Stomach (tissue), 9 donors: ENCODE data around the gene ARHGAP15. TPM values are rescaled to one million over a fixed set of nuclear protein-coding genes. Genes with fewer than 3 reads are reported as not detected.

Experiments
- DNase-seq, 2 donors: peaks; one replicate each; pipeline versions ENCODE4 v3.0.0 to v3.0.0-alpha.2; 2013 to 2019
- H3K27ac ChIP-seq, 5 donors: fragments of 200-600 bp in 4 of 5; sonication (generic) in 4 of 5; one replicate each; pipeline ENCODE4 v1.5.1; 2013 to 2019; ENCODE audit warnings: mild to moderate bottlenecking in 1 of 5, moderate library complexity in 1 of 5
- H3K27me3 ChIP-seq, 3 donors: fragments of 200-600 bp; sonication (generic); one replicate each; pipeline ENCODE4 v1.5.1; 2017 to 2019; ENCODE audit warnings: mixed run types in 1 of 3
- H3K36me3 ChIP-seq, 4 donors: fragments of 200-600 bp; sonication (generic); 1 replicate in 3 of 4; 2 replicates in 1 of 4; pipeline ENCODE4 v1.5.1; 2016 to 2019
- H3K4me1 ChIP-seq, 4 donors: fragments of 200-600 bp; sonication (generic); one replicate each; pipeline ENCODE4 v1.5.1; 2016 to 2019
- H3K4me3 ChIP-seq, 4 donors: fragments of 200-600 bp; sonication (generic) in 3 of 4; one replicate each; pipeline ENCODE4 v1.5.1; 2016 to 2019; ENCODE audit warnings: mild to moderate bottlenecking in 1 of 4
- H3K9me3 ChIP-seq, 4 donors: fragments of 200-600 bp; sonication (generic); one replicate each; pipeline ENCODE4 v1.5.1; 2016 to 2019
- CTCF ChIP-seq, 7 experiments: fragments of 450-650 bp in 4 of 7; fragments of 200-600 bp in 3 of 7; sonication (generic) in 3 of 7; IDR thresholded peaks; one replicate each; pipeline ENCODE4 v1.5.1; 2016 to 2019; ENCODE audit warnings: antibody characterized with exemption in 7 of 7, control low read depth in 2 of 7, mild to moderate bottlenecking in 1 of 7
- EP300 ChIP-seq: sonication (generic); formaldehyde crosslinking; IDR thresholded peaks from one replicate; pipeline ENCODE4 v1.6.1; 2017; ENCODE audit warnings: antibody characterized with exemption
- POLR2A ChIP-seq, 4 donors: fragments of 450-650 bp; IDR thresholded peaks; one replicate each; pipeline ENCODE4 v1.6.1; 2016; ENCODE audit warnings: antibody characterized with exemption in 4 of 4, control low read depth in 2 of 4, mild to moderate bottlenecking in 1 of 4, moderate library complexity in 1 of 4
- POLR2AphosphoS5 ChIP-seq, 3 donors: sonication (generic); formaldehyde crosslinking; IDR thresholded peaks; one replicate each; pipeline ENCODE4 v1.6.1; 2016; ENCODE audit warnings: antibody characterized with exemption in 3 of 3
- whole genome bisulfite sequencing, 5 donors: extraction: QIAGEN DNeasy Blood & Tissue Kit in 3 of 5; methylation state at CpG; one replicate each; pipeline versions ENCODE4 v1.1.5 to v1.1.7; 2013 to 2018; 5-methylcytosine and 5-hydroxymethylcytosine counted together
- intact Hi-C: fragments of 100-400 bp; cut with DNase I; formaldehyde crosslinking; loops from one replicate; pipeline ENCODE4 v1.15.1; 2023; ENCODE audit warnings: low total_unique reads
- polyA plus RNA-seq, 3 donors: library from polyadenylated mRNA; stranded (reverse); fragments of 200-250 nt; gene quantifications; one replicate each; pipeline ENCODE4 v1.2.3, GENCODE V29; 2013
- total RNA-seq, 5 donors: library from RNA; depleted of rRNA; stranded (reverse); fragments of >200 nt; gene quantifications; one replicate each; pipeline versions ENCODE4 v1.1.0 to v1.2.3, GENCODE V29; 2014 to 2016
- donor health status: healthy with polysubstance abuse.
- donor health status: Bipolar disorder and iron deficiency.
- donor health status: healthy.

Gene ARHGAP15
- total and polyA plus RNA-seq, 8 donors: 1.8 to 66.3 (median 6.8) TPM; not detected in 1

GRCh38 chr2:143690235-143690634 is 561.0 kb downstream of the ARHGAP15 start:
- 55 to 69% (median 62%) methylated on average over 2 of the region's 2 CpGs for WGBS, 5 donors
- no peak for TF ChIP-seq CTCF (IDR thresholded peaks at IDR 0.05)
- no peak for TF ChIP-seq POLR2AphosphoS5 (IDR thresholded peaks at IDR 0.05)
- TF ChIP-seq POLR2A (IDR thresholded peaks at IDR 0.05): no peak
- TF ChIP-seq EP300: no peak
- no peaks in the 10 kb centered on the region for H3K27me3 ChIP-seq
- H3K36me3 ChIP-seq: no peaks in the 10 kb centered on the region
- H3K4me1 ChIP-seq: peaks cover 0 to 13% (median 2%) of the 10 kb centered on the region in 4 donors
- H3K9me3 ChIP-seq: no peaks in the 10 kb centered on the region
- no peak overlapping the region for H3K4me3 ChIP-seq
- no peak overlapping the region for H3K27ac ChIP-seq
- intact Hi-C loops: no loop called here
- no peak for DNase-seq

DNA sequence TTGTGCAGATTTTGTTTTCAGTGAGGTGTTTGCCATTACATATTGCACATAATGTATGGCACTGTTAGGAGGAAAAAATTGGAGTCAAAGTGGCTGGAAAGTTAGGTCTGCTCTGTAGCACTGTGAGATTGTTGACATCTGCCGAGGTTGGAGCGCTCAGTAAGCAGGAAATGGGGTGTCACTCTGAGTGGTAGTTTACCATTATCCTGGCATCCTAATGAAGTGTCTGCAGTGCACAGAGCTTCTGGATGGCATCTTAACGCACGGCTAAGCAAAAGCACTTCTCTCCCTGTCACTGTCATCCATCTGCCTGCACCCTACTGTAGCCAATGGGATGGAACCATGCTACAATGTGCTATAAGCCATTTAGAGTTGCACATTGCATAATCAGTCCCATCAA is 561.9 kb downstream of the ARHGAP15 start:
- no peaks in the 10 kb centered on the region for H3K9me3 ChIP-seq
- peak in 1 of 2 donors; percentile 15 for DNase-seq
- H3K27me3 ChIP-seq: no peaks in the 10 kb centered on the region
- peaks cover 0 to 9% (median 2%) of the 10 kb centered on the region in 4 donors for H3K4me1 ChIP-seq
- intact Hi-C loops: no loop called here
- no peak overlapping the region for H3K27ac ChIP-seq
- WGBS, 5 donors: 88 to 96% (median 93%) methylated on average over 4 of the region's 4 CpGs
- H3K36me3 ChIP-seq: no peaks in the 10 kb centered on the region
- TF ChIP-seq CTCF (IDR thresholded peaks at IDR 0.05) (no peak), EP300 (no peak), POLR2AphosphoS5 (IDR thresholded peaks at IDR 0.05) (no peak), POLR2A (IDR thresholded peaks at IDR 0.05) (no peak)
- H3K4me3 ChIP-seq: no peak overlapping the region

DNA sequence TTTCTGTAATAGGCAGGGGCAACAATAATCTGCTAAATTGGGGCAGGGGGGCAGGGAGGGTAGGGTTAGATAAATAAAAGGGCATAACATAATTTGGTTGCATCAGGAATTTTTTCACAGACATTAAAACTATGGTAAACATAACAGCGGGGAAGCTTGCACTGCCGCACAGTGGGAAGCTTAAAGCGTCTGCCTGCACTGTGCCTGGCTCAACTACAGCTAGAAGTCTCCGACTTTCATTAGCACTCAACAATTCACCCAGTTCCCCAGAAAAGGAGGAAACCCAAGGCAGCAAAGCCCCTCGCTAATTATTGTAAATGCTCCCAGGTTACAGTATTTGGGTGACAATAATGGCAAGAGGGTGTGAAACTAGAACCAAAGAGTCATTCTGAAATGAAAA is 562.9 kb downstream of the ARHGAP15 start:
- Histone ChIP-seq H3K4me3 (no peak overlapping the region), H3K27me3 (no peaks in the 10 kb centered on the region), H3K27ac (no peak overlapping the region), H3K4me1 (peaks cover 0 to 4% (median 2%) of the 10 kb centered on the region in 4 donors), H3K36me3 (no peaks in the 10 kb centered on the region), H3K9me3 (no peaks in the 10 kb centered on the region)
- no peak for DNase-seq
- 86 to 91% (median 89%) methylated on average over 5 of the region's 5 CpGs for WGBS, 5 donors
- intact Hi-C loops: no loop called here
- TF ChIP-seq POLR2A (IDR thresholded peaks at IDR 0.05) (no peak), EP300 (no peak), CTCF (IDR thresholded peaks at IDR 0.05) (no peak), POLR2AphosphoS5 (IDR thresholded peaks at IDR 0.05) (no peak)

GRCh38 chr2:143692967-143693366 is 563.7 kb downstream of the ARHGAP15 start:
- TF ChIP-seq EP300 (no peak), POLR2AphosphoS5 (IDR thresholded peaks at IDR 0.05) (no peak), POLR2A (IDR thresholded peaks at IDR 0.05) (no peak)
- intact Hi-C loops: no loop called here
- no peaks in the 10 kb centered on the region for H3K27me3 ChIP-seq
- no peaks in the 10 kb centered on the region for H3K9me3 ChIP-seq
- DNase-seq: no peak
- no peak overlapping the region for H3K4me3 ChIP-seq
- H3K4me1 ChIP-seq: peaks cover 0 to 4% (median 2%) of the 10 kb centered on the region in 4 donors
- WGBS, 5 donors: 63 to 78% (median 74%) methylated on average over 5 of the region's 5 CpGs
- H3K36me3 ChIP-seq: no peaks in the 10 kb centered on the region
- no peak overlapping the region for H3K27ac ChIP-seq

GRCh38 chr2:143694335-143694734 is 565.1 kb downstream of the ARHGAP15 start:
- 35 to 53% (median 38%) methylated on average over 3 of the region's 3 CpGs for WGBS, 5 donors
- no peak for DNase-seq

More at GRCh38 chr2:143694335-143694734, 565.1 kb downstream of the ARHGAP15 start:
- no peak overlapping the region for H3K27ac ChIP-seq
- H3K4me1 ChIP-seq: peaks cover 0 to 4% (median 2%) of the 10 kb centered on the region in 4 donors
- no peaks in the 10 kb centered on the region for H3K36me3 ChIP-seq
- no peaks in the 10 kb centered on the region for H3K27me3 ChIP-seq
- no peaks in the 10 kb centered on the region for H3K9me3 ChIP-seq
- no peak overlapping the region for H3K4me3 ChIP-seq
- intact Hi-C loops: no loop called here
- TF ChIP-seq POLR2A (IDR thresholded peaks at IDR 0.05): no peak
- no peak for TF ChIP-seq POLR2AphosphoS5 (IDR thresholded peaks at IDR 0.05)
- no peak for TF ChIP-seq CTCF (IDR thresholded peaks at IDR 0.05)
- no peak for TF ChIP-seq EP300
